Brain microvascular endothelial cell (primary cell): ENCODE data around the gene INVS.

ENCODE experiments used
- DNase-seq: peaks from one replicate; pipeline ENCODE4 v3.0.0-alpha.2; 2020
- H3K27ac ChIP-seq: fragments of 250-450 bp; sonication (Bioruptor Pico); 2 replicates; pipeline ENCODE4 v1.5.1; 2020; ENCODE audit warnings: mild to moderate bottlenecking, moderate library complexity
- H3K27me3 ChIP-seq: fragments of 250-450 bp; sonication (Bioruptor Pico); replicated peaks from 2 replicates; pipeline ENCODE4 v1.5.1; 2020; ENCODE audit warnings: mild to moderate bottlenecking
- H3K36me3 ChIP-seq: fragments of 250-450 bp; sonication (Bioruptor Pico); replicated peaks from 2 replicates; pipeline ENCODE4 v1.5.1; 2020; ENCODE audit warnings: mild to moderate bottlenecking
- H3K4me3 ChIP-seq: 2 replicates; pipeline ENCODE4 v1.5.1; 2011; ENCODE audit warnings: low read depth, mild to moderate bottlenecking, control low read depth, low read length, moderate library complexity
- in situ Hi-C: cut with HindIII; loops from 2 replicates; pipeline ENCODE4 v1.10.0; 2017; ENCODE audit warnings: low sequenced_read_pairs, low pct_ligation_motif_present
- TF ChIP-seq, protein P1 (sequence below): IDR thresholded peaks from 2 replicates; pipeline ENCODE4 v1.5.1; 2011; ENCODE audit warnings: low read depth, mild to moderate bottlenecking, moderate library complexity, low read length, control low read depth, inconsistent platforms; ENCODE audit errors: missing control alignments

The INVS gene

DNA sequence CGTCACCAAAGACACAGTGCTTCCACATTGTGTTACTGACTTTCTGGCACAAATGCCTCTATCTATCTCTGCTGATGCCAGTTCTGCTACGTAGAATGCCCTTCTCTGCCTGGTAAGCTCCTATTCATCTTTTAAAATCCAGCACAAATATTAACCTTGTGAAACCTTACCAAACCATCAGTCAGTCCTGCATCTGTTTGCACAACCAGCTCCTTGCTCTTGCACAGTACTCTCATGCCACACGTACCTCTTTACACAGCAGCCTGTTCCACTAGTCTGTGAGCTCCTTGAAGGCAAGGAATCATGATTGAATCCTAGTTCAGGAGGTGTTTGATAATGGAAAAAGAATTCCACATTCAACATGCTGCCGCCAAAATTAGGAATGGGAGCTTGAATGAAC, 197.4 kb downstream of the INVS start:
- in situ Hi-C loops, result no loop called here
- Histone ChIP-seq H3K27me3 (no peaks in the 10 kb centered on the region), H3K36me3 (peaks cover 32% of the 10 kb centered on the region), H3K4me3 (no peak overlapping the region), H3K27ac (no peak overlapping the region)
- TF ChIP-seq, protein P1, sequence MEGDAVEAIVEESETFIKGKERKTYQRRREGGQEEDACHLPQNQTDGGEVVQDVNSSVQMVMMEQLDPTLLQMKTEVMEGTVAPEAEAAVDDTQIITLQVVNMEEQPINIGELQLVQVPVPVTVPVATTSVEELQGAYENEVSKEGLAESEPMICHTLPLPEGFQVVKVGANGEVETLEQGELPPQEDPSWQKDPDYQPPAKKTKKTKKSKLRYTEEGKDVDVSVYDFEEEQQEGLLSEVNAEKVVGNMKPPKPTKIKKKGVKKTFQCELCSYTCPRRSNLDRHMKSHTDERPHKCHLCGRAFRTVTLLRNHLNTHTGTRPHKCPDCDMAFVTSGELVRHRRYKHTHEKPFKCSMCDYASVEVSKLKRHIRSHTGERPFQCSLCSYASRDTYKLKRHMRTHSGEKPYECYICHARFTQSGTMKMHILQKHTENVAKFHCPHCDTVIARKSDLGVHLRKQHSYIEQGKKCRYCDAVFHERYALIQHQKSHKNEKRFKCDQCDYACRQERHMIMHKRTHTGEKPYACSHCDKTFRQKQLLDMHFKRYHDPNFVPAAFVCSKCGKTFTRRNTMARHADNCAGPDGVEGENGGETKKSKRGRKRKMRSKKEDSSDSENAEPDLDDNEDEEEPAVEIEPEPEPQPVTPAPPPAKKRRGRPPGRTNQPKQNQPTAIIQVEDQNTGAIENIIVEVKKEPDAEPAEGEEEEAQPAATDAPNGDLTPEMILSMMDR, result no peak
- no peak for DNase-seq

DNA sequence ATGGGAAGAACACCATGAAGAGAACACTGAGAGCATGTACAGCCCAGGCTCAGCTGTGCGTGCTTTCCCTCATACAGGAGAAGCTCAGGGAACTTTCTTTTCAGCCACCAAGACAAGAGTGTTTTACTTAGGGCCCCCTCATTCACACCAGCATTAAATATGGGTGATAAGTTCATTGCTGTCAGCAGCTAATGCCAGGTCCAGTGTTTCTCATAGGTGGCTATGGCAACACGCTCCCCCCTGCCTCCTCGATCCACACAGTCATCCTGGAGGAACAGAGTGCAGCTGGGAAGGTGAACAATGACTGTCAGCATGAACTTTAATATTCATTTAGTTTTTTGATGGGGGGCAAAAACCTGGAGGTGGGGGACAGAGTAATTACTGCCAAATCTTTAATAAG, 199.3 kb downstream of the INVS start:
- Histone ChIP-seq H3K27me3 (no peaks in the 10 kb centered on the region), H3K27ac (no peak overlapping the region), H3K4me3 (no peak overlapping the region), H3K36me3 (peaks cover 28% of the 10 kb centered on the region)
- TF ChIP-seq, protein P1, result no peak
- DNase-seq, result no peak
- in situ Hi-C loops, result no loop called here

DNA sequence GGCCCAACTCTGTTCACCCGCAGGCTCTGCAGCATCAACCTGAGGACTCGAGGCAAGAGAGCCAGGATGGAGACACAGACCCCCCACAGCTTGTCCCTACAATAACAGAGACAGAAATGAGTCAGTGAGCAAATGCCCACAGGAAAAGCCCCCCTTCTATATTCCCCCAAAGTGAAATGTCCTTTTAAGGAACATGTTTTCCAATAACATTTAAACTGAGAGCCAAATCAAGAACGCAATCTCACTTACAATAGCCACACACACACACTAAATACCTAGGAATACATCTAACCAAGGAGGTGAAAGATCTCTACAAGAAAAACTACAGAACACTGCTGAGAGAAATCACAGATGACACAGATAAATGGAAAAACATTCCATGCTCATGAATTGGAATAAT, 204.7 kb downstream of the INVS start:
- in situ Hi-C loops, result no loop called here
- Histone ChIP-seq H3K36me3 (peaks cover 12% of the 10 kb centered on the region), H3K27ac (no peak overlapping the region)

DNA sequence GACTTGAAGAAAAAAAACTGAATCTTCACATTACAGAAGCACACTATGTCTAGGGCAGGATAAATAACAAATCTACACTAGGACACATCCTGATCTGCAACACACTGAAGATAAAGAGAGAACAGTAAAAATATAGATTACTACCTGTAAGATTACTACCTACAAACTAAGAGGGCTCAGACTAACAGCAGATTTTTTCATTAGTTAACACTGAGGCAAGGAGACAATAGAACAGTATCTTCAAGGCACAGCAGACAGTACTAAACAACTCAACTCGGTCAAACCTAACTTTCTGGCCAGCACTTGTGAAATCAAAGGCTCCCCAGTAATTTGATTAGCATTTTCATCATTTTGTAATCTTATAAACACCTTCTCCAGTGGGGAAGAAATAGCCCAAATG, 207.2 kb downstream of the INVS start:
- no peak overlapping the region for H3K4me3 ChIP-seq
- H3K27me3 ChIP-seq, result no peaks in the 10 kb centered on the region
- TF ChIP-seq, protein P1, result no peak
- DNase-seq, result no peak
- peaks cover 15% of the 10 kb centered on the region for H3K36me3 ChIP-seq
- no peak overlapping the region for H3K27ac ChIP-seq
- in situ Hi-C loops, result no loop called here

More for the DNA sequence above, 204.7 kb downstream of the INVS start:
- DNase-seq, result peak; percentile 14
- Histone ChIP-seq H3K4me3 (no peak overlapping the region), H3K27me3 (no peaks in the 10 kb centered on the region)
- TF ChIP-seq, protein P1, result no peak

DNA sequence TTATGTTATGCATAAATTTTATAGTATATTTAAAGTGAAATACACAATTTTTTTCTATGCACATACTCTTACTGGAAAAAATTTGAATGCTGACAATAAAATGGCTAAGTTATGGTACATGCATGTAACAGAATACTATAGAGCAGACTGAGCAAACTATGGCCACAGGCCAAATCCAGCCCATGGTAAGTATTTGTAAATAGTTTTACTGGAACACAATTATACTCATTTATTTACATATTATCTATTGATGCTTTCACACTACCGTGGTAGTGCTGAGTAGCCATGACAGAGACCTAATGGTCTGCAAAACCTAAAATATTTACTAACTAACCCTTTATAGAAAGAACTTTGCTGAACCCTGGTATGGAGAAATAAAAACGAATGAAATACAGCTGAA, 208.0 kb downstream of the INVS start:
- H3K36me3 ChIP-seq, result peaks cover 14% of the 10 kb centered on the region
- no peak overlapping the region for H3K4me3 ChIP-seq
- in situ Hi-C loops, result no loop called here
- no peak overlapping the region for H3K27ac ChIP-seq
- TF ChIP-seq, protein P1, result no peak
- no peak for DNase-seq
- no peaks in the 10 kb centered on the region for H3K27me3 ChIP-seq

DNA sequence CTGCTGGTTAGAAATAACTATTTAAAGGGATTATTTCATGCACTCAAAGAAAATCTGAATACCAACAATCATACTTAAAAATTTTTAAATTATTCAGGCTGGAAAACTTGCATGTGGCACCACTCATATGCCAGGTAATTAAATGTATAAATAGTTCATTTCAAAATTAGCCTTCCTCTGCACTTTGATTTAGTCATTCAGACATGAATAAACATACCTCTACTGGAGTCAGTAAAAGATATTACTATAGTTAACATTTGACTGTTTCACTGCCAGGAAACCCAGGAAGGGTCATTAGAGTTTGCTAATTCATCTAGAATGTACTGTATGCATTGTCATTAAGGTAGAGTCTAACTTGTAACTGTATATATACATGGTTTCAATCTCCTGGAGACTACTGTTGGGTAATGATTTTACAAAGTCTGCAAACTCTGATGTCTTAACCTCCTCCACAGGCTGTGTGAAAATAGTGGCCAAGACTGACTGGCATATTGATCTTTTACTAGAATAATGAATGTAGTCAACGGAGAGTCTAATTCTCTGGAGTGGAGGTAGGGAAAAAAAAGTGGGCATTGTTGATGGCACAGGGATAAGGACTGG, 210.0 kb downstream of the INVS start:
- TF ChIP-seq, protein P1, result no peak
- in situ Hi-C loops, result no loop called here
- Histone ChIP-seq H3K4me3 (no peak overlapping the region), H3K27ac (peak overlapping the region; percentile 7), H3K27me3 (no peaks in the 10 kb centered on the region), H3K36me3 (peaks cover 13% of the 10 kb centered on the region)
- no peak for DNase-seq
